A549 treated with dexamethasone at 1 μM for 4 hours (cell line): ENCODE measurements around the gene OCIAD1. TPM values are rescaled to one million over a fixed set of nuclear protein-coding genes. Genes with fewer than 3 reads are reported as not detected.

Experiments
- total RNA-seq: library from RNA; stranded (reverse); fragments of 200-300 nt; extraction: Qiagen RNA extraction; gene quantifications from 5 replicates; pipeline ENCODE4 v1.2.3, GENCODE V29; 2022

OCIAD1 gene
- total RNA-seq: 124 to 177 TPM (median 130 TPM) in 5 replicates

GRCh38 chr4:48830706-48831531 lies at the start of gene OCIAD1:
TSS of gene OCIAD1 (plus strand) at chr4:48831088. CDS start at chr4:48832625, 1,537 bp downstream.

DNA sequence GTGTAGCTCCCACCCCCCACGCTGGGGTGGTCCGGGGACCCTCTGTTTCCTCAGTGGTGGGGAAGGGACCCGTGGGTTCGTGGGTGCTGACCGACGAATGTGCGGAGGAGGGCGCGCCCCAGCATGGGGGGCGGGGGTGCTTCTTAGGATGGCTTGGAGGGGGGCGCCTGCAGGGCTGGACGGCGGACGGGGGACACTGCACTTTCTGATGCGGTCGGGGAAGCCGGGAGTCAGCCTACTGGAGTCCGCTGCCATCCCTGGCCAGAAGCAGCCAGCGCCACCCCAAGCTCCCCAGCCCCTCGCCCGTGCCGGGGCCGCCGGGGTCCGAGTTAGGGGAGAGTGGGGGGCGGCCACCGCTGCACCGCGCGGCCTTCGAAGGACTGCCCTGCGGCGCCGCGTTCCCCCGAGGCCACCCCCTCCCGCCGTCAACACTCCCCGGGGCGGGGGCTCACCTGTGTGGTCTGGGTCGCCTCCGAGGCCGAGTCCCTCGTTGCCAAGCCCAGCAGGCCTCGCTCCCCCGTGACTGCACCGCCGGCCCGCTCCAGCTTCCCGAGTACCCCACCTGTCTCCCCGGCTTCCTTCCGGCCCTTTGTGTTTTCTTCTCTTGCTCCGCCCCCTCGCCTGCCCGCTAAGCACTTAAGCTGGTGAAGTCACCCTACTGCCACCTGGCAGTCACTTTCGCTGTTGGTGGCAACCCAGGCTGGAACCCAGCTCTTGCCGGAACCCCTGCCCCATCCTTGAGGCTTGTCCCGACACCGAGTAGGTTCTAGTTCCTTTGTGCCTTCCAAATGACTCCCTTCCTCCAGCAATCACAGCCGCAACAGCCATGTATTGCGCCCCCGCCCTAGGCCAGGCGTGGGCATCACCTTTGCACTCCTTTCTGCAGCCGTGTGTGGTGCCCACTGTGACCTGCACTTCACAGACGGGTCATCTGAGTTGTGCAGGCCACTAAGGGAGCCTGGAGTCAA lies 75.6 kb downstream of the OCIAD1 start, which contains the start of gene OCIAD2:
Gene OCIAD2 (minus strand): TSS at position 569 of the 968 bp plus-strand sequence. CDS start 2,225 bp downstream, outside the sequence.

Other genes starting within 250 kb of the OCIAD1 start
- 6.0 to 14.3 TPM (median 11.2 TPM) in 5 replicates for gene FRYL, start 50.8 kb upstream of the OCIAD1 start, total RNA-seq
- gene OCIAD2, start 75.7 kb downstream of the OCIAD1 start, total RNA-seq: 88.3 to 149 TPM (median 98.2 TPM) in 5 replicates
- not detected in 5 replicates for gene CWH43, start 155.2 kb downstream of the OCIAD1 start, total RNA-seq